GM19035 (cell line): Measurements from ENCODE around the gene SORBS1.

Experiments
- ATAC-seq: cut with Tn5 transposase; IDR thresholded peaks from one replicate; pipeline ENCODE4 v1.9.1; 2021; ENCODE audit not compliant: unreplicated experiment

The SORBS1 gene

DNA sequence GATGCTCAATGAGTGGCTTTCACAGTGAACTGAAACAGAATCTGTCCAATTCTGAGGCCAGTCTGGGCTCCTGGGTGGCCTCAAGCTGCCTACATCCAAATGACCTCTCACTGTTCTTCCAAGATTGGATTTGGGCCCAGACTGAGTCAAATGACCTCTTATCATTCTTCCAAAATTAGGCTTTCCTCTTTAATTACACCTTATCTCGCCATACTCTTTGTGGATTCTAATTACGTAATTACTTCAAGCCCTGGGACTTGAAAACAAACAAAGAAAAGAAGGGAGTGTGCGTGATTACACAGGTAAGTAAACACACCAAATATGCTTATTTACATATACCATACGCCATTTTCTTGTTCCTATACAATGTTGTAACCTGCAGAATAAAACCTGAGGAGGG is 18.8 kb downstream of the SORBS1 start:
- ATAC-seq = no peak

DNA sequence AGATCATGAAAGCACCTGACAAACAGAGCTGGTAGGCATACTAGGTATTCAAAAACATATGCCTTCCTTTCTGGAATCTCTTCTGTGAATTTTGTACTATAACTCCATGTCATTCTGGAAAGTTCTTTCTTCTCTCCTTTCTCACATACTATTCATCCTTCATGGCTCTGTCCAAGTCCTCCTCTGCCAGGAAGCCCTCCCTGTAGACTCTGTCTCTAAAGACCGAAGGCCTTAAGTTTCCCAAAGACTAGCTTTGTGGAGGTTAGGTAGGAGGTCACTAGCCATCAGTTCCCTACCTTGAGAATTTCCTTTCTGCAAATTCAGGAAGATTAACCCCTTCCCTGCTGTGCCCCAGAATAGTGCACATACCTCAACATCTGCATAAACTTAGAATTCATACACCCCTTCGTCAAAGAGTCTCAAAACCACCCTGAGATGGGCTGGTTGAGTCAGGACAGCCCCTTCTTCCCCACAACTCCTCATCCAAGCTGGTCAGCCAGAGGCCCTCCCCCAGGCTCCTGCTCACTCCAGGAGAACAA is 20.6 kb downstream of the SORBS1 start:
- no peak for ATAC-seq

DNA sequence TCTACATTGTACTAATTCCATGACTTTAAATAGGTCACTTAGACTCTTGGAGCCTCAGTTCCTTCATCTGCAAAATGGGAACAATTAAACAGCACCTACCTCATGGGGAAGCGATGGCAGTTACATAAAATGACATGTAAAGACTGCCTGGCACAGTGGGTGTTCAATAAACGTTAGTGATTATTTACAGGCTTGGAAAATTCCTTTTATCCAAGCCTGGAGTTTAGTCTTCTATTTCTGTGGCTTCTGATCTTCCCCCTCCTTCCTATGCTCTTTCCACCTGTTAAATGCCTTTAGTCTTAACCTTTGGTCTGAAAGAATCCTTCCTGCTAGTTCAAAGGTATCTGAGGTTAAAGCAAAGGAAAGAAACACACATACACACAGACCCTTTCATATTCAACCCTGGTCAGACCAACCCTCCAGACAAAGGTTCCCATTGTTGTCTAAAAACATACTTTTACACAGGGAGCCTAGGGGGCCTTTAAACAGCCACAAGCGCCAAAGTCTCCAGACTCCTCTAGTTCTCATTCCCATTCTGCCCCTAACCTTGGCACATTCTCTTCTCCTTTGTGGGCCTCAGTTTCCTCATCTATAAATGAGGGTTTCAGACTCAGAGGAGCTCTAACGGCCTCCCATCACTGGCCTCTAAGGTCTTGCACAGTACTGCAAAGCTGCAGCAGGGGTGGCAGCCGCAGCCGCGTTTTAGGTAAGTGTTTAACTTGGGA is 21.4 kb downstream of the SORBS1 start:
- no peak for ATAC-seq

DNA sequence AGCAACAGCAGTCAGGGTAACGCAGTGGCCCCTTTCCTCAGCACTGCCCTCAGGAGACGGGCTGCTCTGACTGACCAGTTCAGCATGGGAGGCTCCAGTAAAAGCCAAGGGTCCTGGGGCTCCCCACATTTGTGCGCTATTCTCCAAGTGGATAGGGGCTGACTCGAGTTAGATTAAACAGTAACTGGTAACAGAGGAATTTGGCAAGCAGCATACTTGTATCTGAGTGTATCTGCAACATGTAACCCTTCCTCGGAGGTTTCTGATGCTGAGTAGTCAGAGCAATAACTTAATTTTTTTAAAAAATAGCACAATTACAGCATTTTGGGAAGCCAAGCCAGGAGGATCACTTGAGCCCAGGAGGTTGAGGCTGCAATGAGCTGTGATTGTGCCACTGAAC is 22.8 kb downstream of the SORBS1 start:
- ATAC-seq = no peak

DNA sequence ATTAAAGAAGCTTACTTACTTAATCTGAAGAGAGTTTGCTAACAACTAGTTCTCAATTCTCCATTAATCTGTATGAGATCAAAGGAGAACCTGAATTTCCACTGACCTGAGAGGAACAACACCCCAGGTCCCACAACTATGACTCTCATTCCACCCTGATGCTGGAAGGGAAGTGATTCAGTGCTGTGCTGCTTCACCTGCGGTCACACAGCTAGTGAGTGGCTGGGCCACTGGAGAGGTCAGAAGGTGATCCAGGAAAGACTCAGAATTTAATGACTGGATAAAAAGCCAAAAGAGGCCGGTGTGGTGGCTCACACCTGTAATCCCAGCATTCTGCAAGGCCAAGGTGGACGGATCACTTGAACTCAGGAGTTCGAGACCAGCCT is 23.6 kb downstream of the SORBS1 start:
- ATAC-seq = no peak

DNA sequence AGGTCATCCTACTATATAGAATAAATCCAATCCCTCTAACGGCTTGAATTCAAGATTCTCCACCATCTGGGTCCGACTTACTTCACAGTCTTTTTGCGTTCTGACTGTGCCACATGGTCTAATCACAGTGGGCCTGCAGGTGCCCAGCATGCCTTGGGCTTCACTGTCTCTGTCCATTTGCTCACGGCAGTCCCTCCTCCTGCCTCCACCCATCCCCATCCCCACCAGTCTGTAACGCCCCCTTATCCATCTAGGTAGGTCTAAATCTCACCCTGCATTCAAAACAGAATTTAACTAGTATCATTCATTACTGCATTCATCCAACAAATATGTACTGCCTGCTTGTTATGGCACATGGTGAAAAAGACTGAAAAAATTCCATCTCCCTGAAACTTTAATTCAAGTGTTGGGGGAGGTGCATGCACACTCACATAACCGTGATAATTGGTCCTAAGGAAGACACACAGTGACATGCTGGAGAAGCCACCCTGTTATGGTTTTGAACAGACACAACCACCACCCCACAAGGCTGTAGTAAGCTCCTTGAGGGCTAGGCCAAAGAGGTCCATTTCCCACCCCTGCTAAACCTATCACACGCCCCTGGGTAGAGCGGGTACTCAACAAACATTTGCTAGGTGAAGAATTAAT is 24.2 kb downstream of the SORBS1 start:
- ATAC-seq = no peak

DNA sequence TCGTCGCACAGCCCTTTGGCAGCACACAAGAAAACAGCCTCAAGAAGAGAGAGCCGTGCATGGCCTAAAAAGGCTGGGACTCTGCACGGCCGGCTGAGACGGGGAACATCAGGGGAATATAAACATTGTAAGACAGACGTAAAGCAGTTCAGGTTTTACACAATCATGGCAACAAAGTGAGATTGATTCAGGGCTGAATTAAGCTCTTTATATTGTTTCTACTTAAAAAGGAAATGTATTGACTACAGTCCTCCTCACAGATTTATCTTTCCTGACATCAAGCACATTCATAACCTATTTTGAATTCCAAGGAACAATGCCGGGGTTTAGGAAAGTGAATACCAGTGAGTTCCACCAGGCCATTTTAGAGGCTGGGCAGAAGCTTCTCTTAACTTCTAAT is 25.2 kb downstream of the SORBS1 start:
- ATAC-seq = no peak

DNA sequence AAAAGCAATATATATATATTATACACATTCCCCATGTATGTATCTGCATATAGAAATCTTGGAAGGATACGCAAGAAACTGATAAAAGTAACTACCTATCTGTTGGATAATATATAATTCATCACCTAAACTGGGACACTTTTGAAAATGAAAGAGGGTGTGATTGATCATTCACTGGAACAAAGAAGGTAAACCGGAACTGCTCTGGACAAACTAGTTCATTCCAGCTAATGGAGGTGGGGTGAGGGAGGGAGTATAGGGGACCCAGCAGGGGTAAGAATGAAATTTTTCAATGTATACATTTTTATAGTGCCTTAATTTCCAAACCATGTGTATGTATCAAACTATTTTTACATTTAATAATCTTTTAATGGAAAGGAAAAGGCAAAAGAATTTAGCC is 25.6 kb downstream of the SORBS1 start:
- ATAC-seq = no peak

DNA sequence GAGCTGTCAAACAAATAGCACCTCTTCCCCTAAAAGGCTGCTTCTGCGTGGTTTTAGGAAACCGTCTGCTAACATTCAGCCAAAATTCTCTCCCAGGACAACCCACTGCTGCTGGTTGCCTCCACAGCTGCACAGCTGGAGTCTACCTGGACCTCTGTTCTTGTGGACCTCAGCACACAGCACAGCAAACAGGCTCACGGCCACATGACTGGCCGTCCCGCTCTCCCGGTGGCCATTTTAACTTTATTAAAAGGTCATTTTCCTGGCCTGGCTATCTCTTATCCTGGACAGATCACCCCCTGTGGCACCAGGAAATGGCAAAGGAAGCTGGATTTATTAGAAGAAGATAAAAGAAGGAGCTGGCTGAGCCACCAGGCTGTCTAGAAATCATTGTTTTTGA is 27.6 kb downstream of the SORBS1 start:
- ATAC-seq = no peak

DNA sequence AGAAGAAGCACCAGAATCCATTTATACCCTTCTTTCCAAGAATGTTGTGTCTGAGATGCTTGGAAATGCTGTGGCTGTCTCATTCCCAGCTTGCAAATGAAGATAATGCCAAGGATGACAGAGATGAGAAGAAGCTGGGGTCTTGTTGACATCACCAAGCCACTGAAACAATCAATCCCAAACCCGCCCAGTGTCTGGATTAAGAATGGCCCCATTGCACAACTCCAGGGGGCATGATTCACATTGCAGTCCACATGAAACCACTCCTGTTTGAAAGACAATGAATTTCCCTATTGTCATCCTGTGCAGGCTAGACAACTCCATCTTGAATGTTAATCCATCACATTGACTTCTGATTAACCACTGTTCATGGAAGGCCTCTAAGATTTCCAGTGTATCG is 28.6 kb downstream of the SORBS1 start:
- ATAC-seq = no peak

DNA sequence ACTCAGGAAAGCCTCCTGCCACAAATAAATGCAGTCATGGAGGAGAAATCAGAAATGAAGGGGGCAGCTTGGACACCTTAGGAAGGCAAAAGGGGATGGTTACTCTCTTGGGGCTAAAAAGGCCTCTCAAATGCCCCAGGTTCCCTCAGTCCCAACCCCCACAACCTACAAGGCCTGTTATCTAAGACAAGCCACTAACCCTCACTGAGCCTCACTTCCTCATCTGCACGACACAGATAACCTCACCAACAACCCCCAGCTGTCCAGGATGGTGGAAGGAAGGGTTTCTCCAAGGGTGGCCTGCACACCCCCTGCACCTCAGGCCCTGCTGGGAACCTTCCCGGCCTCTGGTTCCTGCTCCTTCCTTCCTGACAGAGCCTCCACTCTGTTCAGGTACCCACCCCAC is 29.2 kb downstream of the SORBS1 start:
- ATAC-seq = no peak

DNA sequence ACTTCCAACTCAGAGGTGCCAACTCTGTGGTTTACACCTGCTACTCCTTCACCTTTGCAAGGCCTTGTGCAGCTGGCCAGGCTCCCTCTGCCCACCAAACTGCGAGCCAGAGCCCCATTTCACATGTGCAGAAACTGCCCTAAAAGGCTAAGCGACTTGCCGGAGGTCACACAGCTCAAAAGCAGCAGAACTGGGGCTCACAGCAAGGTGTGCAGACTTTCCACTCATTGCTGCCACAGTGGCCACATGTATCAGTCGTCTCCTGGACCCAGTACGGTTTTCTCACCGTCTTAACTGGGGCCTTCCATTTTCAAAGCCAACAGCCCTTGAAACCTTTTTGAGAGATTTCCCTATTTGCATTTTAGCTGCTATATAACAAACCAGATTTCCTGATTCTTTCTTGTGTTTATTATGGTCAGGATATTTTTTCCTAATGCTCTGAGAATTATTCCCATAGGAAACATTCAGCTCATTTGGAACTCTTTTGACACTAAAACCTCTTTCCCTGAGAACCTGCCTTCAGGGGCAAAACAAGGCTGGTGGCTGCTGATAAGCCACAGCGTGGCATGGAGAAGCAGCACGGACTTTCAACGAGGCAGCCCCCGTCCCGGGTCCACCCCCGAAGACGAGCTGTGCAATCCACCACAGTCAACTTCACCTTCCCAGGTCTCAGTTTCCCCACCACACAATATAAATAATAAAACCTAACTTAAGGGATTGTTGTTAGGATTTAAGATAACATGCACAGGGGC is 29.9 kb downstream of the SORBS1 start:
- ATAC-seq = no peak

DNA sequence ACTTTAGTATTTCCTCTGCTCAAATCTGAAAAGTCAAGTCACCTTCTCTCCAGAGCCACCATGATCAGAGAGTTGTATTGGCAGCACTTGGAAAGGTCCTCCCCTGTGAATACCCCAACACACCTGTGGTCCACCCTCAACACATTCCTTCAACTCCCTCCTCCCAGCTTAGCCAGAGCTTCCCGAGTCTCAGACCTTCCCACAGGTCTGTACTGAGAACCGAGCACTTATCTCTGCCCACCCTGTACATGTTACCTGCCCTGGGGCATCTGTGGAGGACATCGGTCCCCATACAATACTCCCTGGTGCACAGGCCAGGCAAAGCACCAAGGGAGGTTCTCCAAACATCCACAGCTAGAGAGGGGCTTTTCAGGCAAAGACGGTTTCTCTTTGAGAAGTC is 30.6 kb downstream of the SORBS1 start:
- ATAC-seq = no peak

DNA sequence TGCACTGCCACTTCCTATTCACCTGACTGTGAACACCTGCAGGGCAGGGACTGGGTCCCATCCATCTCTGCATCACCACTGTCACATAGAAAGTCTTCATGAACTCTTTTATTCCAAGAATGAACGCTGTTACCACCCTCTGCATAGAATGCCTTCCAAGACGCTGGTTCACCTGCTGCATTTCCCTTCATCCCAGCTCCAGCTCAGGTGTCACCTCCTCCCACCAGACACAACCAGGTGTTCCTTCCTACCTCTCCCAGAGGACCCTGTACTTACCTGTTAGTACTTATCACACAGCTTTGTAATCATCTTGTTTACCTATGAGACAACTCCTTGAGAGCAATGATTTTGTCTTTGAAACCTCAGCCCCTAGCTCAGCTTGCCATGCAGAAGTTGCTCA is 31.1 kb downstream of the SORBS1 start:
- no peak for ATAC-seq

DNA sequence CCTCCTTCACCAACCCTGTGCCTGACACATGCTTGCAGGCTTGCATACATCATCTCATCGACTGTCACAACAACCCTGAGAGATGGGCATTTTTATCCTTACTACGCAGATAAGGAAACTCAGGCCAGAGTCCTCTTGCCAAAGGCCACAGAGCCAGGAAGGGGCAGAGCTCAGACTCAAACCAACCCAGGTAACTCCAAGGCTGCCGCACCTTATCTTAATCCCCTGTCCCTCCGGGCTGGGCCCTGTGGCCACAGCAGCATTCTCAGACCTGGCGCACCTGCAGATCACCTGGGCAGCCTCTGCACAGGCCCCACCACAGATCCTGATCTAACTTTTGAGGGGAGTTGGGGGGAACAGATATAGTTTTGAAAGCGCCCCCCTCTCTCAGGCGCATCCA is 35.1 kb downstream of the SORBS1 start:
- no peak for ATAC-seq

DNA sequence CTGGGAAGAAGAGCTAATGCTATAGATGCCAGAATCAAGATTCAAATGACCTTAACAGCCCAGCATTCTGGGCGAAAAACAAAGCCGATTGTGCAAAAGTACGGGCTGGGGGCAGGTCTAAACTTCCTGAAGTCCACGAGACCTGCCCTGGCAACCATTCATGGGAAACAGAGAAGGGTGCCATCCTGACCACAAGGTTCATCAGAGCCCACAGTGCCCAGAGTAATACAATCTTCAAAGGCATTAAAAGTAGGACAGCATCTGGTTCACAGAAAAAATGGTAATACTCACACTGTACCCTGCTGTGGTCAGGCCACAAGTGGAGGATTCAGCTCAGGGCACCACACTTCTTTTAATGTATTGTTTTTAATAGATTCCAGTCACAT is 36.1 kb downstream of the SORBS1 start:
- ATAC-seq = no peak

DNA sequence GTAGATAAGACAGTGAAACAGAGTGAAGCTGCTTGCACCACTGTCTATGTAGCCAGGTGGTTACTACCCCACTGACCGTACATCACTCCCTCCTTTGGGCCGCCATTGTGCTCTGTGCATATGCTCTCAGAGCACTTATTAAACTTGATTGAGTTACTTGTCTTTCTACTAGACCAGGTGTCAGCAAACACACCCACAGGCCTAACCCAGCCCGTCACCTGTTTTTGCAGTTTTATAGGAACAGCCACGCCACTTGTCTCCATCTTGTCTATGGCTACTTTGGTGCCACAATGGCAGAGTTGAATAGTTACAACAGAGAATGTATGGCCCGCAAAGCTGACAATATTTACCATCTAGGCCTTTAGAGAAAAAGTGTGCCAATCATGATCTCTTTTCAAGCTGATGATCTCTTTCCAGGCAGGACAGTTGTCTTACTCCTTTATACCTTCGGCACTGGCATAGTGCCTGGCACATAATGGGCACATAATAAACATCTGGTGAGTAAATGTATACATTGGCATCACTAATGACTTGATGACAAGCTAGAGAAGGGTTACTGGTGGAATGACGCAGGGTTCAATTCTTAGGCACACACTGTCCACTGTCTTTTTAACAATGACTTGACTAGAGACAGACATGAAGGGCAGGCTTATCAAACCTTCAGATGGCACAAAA is 36.7 kb downstream of the SORBS1 start:
- no peak for ATAC-seq

DNA sequence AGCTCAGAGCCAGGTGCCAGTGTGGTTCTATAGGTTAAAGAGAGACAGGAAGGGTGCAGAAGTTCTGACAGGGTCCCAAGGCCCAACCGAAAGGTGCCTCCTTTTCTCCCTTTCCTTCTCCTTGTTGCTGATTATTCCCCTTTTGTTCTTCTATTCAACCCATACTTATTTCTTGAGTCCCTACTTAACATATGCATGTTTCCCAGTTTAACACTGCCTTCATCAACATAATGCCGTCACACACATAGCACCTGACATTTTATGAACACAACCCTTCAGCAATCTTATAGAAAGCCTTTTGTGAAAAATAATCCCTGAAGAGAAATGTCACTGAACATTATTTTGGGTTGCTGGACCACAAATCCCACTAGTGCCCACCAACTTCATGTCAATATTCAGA is 39.1 kb downstream of the SORBS1 start:
- no peak for ATAC-seq

DNA sequence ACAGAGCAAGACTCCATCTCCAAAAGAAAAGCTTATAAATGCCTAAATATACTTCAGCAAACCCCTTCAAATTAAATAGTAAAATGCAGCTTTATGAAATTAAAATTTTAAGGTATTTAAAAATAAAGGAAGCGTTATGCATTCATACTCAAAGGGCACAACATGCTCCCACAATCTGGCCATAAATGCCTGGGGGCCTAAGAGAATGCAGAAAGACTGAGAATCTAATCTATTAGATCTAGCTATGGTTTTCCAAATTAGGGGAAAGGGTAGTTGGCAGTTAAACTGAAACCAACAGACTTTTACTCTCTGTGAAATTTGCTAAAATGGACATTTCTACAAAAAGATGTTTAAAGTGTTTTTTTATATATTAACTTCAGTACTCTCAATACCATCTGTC is 40.6 kb downstream of the SORBS1 start:
- no peak for ATAC-seq

DNA sequence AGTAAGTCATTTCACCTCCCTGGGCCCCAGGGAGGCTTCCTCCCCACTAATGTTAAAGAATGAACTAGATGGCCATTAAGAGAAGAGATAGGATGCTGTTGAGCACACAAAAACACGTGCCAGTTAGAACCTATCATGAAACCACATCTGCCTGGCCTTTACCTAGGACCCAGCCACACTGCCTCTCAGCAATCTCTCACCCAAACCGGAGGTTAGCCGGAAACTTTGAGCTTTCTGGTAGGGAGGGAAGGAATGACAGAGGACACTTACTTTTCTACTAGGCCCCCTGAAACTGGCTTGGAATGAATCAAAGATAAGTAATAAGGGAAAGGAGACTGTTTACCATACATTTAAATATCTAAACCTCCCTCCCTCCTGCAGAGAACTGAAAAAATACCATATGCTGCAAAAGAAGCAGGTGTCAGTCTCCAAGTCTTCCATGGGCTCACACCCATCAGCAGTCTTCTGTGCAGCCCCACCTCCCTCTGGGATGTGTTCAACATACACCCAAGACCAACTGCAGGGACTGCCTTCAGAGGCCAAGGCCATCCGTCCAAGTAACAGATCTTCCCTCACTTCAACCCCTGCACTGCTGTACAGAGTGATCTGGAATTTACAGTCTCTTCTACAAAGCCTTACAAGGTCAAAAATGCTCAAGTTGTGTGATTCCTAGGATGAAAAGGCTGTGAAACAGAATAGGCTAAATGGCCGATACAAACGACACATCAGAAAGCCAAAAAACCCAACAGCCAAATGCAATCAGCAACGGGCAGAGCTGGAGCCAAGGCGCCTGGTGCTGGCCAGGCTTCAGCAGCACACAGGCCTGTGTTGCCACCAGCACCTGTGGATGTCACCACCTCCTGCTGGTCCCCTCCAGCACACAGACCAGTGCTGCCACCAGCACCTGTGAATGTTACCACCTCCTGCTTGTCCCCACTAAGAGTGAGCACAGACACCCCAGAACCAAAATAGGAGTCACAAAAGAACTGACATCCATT is 42.4 kb downstream of the SORBS1 start:
- ATAC-seq = no peak
